ENCODE results near the gene CFDP1. TPM values are rescaled to one million over a fixed set of nuclear protein-coding genes. Genes with fewer than 3 reads are reported as not detected.

Gene CFDP1
- total RNA-seq, 2 donors from 2014 or later: 88.7 to 117 TPM

DNA sequence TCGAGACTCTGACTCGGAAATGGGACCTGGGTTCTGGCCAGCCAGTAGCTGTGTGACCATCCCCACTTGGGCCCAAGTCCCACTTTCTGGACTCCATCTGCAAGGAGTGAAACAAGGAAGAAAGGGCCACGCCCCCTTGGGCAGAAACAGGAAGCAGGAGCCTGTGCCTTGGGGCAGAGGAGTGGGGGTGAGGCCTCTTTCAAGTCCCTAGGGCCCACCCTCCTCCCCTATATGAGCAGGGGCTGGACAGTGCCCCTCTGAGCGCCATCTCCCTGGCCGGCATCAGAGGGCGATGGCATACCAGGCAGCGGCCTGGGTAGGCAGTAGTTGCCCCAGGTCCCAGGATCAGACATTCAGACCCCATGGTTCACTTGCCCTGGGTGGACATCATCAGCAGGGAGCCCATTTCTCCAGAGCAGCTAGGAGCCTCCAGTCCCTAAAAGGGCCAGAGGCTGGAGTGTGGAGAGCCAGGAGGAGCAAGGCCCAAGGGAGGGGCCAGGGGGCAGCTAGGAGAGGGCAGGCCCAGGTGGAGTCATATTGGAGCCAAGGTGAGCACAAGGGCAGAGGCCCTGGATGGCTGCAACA, 189.0 kb downstream of the CFDP1 start:
- no peak for DNase-seq
- Mint-ChIP-seq H3K4me1 (peaks cover 25% of the 10 kb centered on the region), H3K4me3 (no peak overlapping the region), H3K9me3 (no peaks in the 10 kb centered on the region), H3K36me3 (ENCODE audit: low read depth) (peaks cover 37% of the 10 kb centered on the region), H3K27me3 (ENCODE audit: insufficient read depth) (no peaks in the 10 kb centered on the region), H3K27ac (peak overlapping the region; percentile 90)
- TF ChIP-seq, protein P1, sequence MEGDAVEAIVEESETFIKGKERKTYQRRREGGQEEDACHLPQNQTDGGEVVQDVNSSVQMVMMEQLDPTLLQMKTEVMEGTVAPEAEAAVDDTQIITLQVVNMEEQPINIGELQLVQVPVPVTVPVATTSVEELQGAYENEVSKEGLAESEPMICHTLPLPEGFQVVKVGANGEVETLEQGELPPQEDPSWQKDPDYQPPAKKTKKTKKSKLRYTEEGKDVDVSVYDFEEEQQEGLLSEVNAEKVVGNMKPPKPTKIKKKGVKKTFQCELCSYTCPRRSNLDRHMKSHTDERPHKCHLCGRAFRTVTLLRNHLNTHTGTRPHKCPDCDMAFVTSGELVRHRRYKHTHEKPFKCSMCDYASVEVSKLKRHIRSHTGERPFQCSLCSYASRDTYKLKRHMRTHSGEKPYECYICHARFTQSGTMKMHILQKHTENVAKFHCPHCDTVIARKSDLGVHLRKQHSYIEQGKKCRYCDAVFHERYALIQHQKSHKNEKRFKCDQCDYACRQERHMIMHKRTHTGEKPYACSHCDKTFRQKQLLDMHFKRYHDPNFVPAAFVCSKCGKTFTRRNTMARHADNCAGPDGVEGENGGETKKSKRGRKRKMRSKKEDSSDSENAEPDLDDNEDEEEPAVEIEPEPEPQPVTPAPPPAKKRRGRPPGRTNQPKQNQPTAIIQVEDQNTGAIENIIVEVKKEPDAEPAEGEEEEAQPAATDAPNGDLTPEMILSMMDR (conservative IDR thresholded peaks at IDR 0.05): no peak
- Histone ChIP-seq H3K27me3 (ENCODE audit: control insufficient read depth, insufficient read depth, low read length, poor library complexity, severe bottlenecking) (no peaks in the 10 kb centered on the region), H3K4me3 (ENCODE audit: low read length) (no peak overlapping the region), H3K36me3 (ENCODE audit: control insufficient read depth, insufficient read depth, low read length) (peaks cover 9% of the 10 kb centered on the region), H3K4me1 (ENCODE audit: control insufficient read depth, insufficient read depth, low read length) (peaks cover 7% of the 10 kb centered on the region), H3K9ac (ENCODE audit: extremely low read depth, low read length, poor library complexity, severe bottlenecking) (no peak overlapping the region), H3K9me3 (ENCODE audit: control insufficient read depth, low read length) (no peaks in the 10 kb centered on the region), H3K27ac (ENCODE audit: low read depth, low read length) (peak overlapping the region; percentile 2)
- 91 to 92% methylated on average over 5 to 7 of the region's 7 CpGs for WGBS, 2 experiments (ENCODE audit: insufficient coverage in 1 of 2, insufficient read length in 1 of 2)

Other genes starting within 250 kb of the CFDP1 start
- not detected for gene CTRB2, start 226.3 kb downstream of the CFDP1 start, total RNA-seq
- not detected for gene CTRB1, start 214.5 kb downstream of the CFDP1 start, total RNA-seq
- 10 to 100 TPM; 56.2 to 74.3 TPM for gene BCAR1, start 181.9 kb downstream of the CFDP1 start, total RNA-seq
- 10 to 100 TPM; 72.7 to 74.8 TPM for gene TMEM170A, start 31.2 kb upstream of the CFDP1 start, total RNA-seq
- 10 to 100 TPM; 13.5 to 15.9 TPM for gene CHST6, start 61.9 kb upstream of the CFDP1 start, total RNA-seq
- 1 to 10 TPM in 1 of 2 donors, under 1 TPM in 1; 0.26 to 1.1 TPM for gene CHST5, start 102.6 kb upstream of the CFDP1 start, total RNA-seq
- gene TMEM231, start 122.7 kb upstream of the CFDP1 start, total RNA-seq: 10 to 100 TPM; 11.9 to 15.7 TPM
- 10 to 100 TPM; 72.8 to 78.5 TPM for gene GABARAPL2, start 132.9 kb upstream of the CFDP1 start, total RNA-seq
- gene ADAT1, start 189.8 kb upstream of the CFDP1 start, total RNA-seq: 10 to 100 TPM; 50.1 to 54.9 TPM
- gene KARS1, start 214.2 kb upstream of the CFDP1 start, total RNA-seq: 100 to 1,000 TPM; 141 to 168 TPM
- 10 to 100 TPM; 20.0 to 23.4 TPM for gene TERF2IP, start 214.3 kb upstream of the CFDP1 start, total RNA-seq
- not detected for gene CPHXL2, start 243.5 kb upstream of the CFDP1 start, total RNA-seq

Data from endodermal cell (in vitro differentiated cells).